Urothelium cell line (cell line): Measurements from ENCODE around the gene ARHGEF28.
A peak's percentile ranks its signal among the peaks of the same experiment; 100 is the strongest.

Experiments used
- DNase-seq: peaks from one replicate; pipeline ENCODE4 v3.0.0; 2011; ENCODE audit warnings: low spot score, mixed read lengths
- FAIRE-seq: peaks from 2 replicates; lab custom pipeline; 2011; peaks lifted over from hg19 to GRCh38; lab: Jason Lieb, UNC

The ARHGEF28 gene

DNA sequence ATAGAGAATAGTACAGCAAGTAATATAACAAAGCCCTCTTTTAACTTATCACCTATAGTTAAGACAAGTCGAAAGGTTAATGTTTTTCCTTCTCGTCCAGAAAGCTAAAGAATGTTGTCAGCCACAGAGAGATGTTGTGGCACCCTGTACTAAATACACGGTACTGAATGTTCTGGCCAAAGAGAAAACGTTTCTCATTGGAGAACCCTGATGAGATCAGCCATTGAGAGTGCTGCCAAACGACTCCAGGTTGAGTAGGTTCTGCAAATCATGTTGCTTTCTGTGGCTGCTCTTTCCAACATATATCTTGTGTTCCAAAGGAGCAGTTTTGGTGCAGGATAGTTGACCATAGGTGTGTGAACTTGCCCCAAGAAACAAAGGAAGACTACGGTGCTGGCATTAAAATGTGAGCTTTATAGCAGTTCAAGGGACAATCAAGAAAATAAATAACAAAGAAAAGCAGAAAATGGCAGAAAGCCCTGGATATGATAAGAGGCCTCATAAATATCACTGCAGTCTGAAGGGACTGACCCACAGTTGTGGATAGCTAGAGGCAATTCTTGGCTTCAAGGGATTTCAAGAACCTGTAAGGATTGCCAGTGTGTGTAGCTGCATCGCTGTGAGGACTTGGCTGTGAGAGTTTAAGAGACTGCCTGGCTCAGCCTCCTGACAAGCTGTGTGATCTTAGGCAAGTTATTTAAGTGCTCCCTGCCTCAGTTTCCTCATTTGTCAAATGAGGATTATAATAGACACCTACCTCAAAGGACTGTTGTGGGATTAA, 102.7 kb downstream of the ARHGEF28 start:
- FAIRE-seq (no peak), DNase-seq (no peak)

DNA sequence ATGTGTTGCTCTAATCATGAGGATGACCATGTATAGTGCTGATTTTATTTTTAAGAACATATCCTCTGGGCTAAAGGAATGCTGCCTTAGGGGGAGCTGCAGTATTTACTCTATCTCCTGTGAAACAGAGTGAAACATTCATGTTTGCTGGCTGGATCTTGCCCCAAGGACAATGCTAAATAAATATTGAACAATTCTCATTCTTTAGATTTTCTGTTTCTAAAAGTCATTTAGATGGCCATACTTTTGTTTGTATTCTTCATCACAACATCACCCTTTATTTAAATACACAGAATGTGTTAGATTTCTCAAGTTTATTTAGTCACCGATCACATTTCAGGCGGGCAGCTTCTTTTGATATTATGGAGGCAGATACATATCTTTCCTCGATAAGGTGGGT, 103.3 kb downstream of the ARHGEF28 start:
- DNase-seq (no peak), FAIRE-seq (no peak)

DNA sequence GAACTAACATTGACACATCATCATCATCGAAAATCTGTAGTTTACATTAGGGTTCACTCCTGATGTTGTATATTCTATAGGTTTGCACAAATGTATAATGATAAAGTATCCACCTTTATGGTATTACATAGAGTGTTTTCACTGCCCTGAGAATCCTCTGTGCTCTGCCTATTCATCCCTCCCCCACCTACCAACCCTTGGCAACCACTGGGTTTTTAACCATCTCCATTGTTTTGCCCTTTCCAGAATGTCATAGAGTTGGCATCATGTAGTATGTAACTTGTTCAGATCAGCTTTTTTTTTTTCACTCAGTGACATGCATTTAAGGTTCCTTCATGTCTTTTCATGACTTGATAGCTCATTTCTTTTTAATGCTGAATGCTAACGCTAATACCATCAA, 106.0 kb downstream of the ARHGEF28 start:
- FAIRE-seq (no peak), DNase-seq (no peak)

DNA sequence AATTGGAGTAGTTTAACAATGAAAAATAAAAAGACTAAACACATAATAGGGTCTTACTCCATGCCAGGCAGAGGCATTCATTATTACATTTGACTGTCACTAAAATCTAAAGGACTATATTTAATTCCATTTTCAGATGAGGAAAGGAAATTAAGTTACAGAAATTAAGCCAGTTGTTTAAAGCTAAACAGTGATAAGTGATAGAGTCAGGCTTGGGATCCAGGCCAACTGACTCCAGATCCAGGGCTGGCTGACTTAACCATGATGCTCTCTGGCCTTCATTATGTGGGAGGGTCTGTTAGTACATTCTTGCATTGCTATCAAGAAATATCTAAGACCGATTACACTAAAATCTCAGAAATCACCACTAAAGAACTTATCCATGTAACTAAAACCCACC, 107.2 kb downstream of the ARHGEF28 start:
- DNase-seq (no peak), FAIRE-seq (no peak)

DNA sequence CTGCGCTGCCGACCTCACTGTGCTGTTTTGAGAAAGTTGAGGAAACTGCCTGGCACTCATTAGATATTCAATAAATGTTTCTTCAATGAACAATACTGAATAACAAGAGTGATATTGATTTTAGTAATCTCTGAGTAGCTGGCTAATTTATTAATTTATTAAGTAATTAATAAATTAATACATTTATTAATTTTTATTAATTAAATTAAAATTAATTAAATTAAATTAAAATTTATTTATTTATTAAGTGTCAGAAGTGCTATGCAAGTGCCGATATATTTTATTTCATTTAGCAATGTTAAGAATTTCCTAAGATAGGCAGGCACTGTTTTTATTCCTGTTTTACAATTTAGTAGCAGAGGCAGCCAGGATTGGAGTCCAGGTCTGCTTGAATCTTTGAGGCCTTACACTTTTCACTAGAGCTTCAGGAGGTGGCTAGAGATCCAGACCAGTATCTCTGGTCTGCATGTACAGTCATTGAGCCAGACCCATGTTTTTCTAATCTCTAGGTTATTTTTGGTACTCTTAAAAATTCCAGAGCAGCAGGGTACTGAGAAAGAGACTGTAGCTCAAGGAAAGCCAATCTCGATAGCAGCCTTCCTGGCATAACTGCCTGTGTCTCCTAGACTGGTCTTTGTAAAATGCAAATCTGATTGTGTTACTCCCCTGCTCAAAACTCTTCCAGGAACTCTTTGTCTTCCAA, 109.2 kb downstream of the ARHGEF28 start:
- FAIRE-seq (no peak), DNase-seq (no peak)

DNA sequence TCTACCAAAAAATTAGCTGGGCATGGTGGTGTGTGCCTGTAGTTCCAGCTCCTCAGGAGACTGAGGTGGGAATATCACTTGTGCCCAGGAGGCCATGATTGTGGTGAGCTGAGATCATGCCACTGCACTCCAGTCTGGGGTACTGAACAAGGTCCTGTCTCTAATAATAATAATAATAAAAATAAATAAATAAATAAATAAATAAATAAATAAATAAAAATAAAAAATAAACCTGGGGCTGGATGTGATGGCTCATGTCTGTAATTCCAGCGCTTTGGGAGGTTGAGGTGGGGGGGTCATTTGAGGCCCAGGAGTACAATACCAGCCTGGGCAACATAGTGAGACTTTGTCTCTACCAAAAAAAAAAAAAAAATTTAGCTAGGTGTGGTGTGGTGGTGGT, 113.7 kb downstream of the ARHGEF28 start:
- DNase-seq (no peak), FAIRE-seq (no peak)

DNA sequence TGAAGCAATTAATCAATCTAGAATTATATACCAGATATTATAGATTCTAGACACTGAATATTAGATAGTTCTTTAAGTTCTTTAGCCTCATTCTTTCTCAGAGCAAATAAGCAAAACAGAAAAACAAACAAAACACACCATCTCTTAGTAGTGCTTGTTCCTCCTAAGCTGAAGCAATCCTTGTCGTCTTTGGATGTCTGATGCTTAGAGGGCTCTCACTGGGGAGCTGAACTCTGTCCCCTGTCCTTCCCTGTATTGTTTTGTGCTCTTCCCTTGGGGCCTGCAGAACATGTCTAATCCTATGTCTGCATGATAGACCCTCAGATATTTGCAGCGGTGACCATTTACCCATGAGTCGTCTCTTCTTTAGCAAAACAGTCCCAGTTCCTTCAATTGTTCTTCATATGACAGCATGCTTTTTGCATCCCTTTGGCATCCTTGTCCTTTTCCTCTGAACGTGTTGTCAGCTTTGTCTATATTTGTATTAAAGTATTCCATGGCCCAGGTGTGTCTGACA, 114.3 kb downstream of the ARHGEF28 start:
- DNase-seq: no peak
- no peak for FAIRE-seq

DNA sequence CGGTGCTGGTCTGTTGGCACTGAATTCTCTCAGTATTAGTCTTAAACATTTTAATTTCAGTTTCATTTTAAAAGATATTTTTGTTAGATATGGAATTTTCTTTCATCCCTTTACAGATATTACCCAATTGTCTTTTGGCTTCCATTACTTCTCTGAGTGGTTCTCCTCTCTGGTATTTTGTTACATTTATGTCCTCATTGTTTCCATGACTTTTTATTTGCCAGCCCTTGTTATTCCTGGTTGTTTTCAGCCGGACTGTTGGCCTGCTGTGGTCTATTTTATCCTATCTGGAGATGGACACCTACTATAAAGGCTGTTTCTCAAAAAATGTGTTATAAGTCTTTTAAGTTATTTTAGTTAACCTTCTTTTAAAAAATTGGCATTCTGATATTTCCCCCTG, 117.2 kb downstream of the ARHGEF28 start:
- FAIRE-seq (no peak), DNase-seq (no peak)

DNA sequence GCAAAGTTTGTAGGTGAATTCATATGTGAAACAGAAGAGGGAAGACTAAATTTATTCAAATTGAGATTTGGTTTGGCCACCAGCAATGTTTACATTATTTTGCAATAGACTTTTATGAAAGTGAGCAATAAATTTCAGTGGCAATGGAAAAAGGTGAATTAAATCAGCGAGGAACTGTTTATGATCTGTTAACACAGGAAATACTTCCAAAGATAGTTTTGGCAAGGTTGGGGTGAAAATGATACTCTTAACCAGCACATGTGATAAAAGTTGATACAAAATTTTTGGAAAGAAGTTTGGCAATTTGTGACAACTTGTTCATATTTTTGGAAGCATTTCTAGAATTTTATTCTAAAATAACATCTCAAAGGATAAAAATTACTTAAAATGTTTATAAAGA, 119.8 kb downstream of the ARHGEF28 start:
- FAIRE-seq: no peak
- no peak for DNase-seq

DNA sequence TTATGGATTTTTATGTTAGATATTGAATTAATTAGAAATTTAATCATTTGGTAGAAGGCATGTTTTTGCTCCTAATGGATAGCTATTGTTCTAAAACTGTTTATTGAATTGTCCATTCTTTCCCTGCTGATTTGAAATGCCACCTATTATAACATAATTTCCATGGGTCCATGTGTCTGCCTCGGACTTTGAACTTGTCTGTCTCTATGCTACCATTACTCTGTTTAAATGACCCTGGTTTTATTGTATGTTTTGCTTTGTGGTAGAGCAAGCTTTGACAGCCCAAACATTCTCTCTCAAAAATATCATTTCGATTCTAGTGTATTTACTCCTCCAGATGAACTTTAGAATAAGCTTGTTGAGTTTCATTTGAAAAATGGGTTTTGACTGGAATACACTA, 120.6 kb downstream of the ARHGEF28 start:
- no peak for DNase-seq
- FAIRE-seq: no peak

DNA sequence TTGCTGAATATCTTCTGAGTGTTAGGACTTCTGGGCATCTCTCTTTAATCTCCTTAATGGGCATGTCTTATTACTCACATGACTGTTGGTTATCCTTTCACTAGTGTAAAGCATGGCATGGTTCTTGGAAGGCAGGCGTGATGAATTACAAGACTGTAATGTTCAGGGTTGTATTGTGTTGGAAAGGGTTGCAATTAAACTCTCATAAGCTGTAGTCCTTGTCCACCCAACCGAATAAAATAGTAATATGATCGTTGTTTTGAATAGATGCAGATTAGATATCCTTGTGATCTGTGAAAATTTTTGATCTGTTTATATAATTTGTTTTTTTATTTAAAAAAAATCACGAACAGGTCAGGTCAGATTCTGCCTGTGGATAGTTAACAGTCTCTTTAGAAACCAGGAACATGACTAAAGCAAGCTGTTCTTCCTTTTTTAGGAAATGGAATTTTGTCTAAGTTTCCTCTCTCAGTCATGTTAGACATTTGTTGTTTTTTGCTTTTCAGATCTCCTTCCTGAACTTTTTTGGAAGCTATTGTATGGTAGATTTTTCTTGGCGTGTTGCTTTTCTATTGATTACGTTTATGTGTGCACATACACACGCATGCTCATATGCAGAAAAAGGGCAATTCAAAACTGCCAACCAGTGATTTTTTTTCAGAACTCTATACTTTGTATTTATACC, 121.8 kb downstream of the ARHGEF28 start:
- DNase-seq (no peak), FAIRE-seq (no peak)

DNA sequence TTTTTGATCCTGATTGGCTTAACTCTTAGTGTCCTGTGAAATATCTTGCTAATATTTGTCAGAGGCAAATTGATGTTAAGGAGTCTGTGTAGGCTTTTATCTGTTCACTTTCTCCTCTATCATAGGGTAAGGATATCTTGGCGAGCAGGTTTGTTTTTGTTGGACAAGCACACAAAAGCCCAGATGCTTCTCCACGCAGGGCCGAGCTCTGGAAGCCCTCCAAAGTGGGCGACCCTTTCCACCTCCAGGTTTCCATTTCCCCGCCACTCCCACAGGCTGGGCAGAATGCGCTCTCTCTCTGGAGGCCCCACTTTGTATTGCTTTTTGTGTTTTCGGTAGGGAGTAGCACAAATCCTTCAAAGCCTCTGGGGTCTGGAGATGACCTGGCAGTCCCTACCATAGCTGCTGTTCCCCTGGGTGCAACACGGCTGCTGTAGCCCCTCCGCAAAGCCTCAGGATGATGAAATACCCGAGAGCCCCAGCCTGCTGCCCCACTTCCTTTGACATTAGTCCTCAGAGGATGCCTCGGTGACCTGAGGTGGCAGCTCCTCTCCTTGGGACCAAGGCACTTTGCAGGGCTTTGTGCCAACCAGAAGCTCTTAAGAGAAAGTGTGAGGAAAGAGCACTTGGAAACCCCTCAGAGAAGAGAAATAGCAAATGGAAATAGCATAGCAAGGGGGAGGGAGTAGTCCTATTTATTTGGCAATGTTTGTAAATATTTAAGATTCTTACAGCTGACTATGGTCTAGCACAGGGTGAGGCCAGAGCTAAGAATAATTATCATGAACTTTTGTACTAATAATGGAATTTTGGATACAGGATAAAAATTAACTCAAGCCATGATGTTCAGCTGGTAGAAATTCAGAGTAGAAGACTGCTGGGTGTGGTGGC, 122.8 kb downstream of the ARHGEF28 start:
- DNase-seq (no peak), FAIRE-seq (no peak)

DNA sequence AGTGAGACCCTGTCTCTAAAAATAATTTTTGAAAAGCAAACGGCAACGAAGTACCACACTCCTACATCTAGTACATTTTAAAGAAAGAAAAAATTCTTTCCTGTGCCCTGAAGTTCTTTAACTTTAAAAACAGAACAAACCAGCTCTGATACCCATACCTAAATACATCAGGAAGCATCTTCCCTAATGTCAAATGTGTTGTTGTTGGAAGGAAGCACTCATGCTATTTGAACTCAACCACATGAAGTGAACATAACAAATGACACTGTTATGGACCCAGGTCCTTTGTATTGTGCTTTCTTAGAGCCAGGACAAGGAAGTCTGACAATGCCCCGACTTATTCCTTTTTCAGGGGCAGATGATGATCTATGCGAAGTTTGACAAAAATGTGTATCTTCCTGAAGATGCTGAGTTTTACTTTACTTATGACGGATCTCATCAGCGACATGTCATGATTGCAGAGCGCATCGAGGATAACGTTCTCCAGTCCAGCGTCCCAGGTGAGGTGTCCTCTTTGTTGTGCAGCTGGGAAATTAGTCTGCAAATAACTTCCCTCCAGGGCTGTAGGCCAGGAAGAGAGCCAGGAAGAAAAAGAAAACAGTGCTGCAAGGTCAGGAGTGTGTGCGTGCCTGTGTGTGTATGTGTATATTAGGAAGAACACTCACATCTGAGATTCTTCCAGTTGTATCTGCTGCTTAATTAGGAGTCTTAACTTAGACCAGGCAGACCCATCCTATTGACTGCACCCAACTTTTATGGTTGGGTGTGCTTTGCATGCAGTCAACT, 123.7 kb downstream of the ARHGEF28 start:
- DNase-seq (no peak), FAIRE-seq (no peak)

DNA sequence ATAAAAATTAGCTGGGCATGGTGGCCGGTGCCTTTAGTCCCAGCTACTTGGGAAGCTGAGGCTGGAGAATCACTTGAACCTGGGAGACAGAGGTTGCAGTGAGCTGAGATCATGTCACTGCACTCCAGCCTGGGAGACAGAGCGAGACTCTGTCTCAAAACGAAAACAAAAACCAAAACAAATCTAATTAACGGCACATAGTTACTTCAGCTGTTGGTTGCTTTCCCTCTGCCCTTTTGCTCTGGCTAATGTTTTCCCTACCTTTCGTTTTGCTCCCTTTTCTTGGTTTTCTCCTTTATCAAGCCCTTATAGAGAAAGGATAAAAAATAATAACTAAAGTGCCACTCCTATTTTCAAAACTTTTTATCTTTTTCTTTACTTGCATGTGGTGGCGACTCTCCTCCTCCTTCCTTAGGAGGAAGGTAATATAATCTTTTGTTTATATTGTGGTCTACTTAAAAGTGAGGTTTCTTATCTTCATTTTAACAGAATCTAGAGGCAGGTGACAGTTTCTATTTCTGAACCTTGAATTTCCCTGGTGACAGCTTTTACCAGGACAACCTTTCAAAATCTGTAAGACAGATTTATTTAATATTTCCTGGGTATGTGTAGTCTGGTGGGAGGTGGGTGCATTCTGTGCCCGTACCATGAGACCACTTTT, 125.4 kb downstream of the ARHGEF28 start:
- DNase-seq (no peak), FAIRE-seq (no peak)

DNA sequence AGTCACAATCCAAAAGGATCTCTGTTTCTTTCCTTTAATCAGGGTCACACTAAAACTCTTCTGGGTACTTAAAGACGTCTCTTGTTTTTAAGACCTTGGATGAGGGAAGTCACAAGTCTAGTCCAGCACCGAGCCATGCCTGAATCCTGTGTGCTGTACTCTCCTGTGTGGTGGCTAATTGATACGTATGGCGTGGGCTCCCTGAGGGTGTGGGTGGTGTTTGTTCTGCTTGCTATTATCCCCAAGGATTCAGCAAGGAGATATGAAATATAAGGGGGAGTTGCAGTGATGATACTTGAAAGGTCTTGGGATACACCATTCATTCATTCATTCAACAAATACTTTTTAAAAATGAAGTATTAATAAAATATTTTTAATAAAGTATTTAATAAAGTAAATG, 128.3 kb downstream of the ARHGEF28 start:
- FAIRE-seq: no peak
- DNase-seq: no peak

DNA sequence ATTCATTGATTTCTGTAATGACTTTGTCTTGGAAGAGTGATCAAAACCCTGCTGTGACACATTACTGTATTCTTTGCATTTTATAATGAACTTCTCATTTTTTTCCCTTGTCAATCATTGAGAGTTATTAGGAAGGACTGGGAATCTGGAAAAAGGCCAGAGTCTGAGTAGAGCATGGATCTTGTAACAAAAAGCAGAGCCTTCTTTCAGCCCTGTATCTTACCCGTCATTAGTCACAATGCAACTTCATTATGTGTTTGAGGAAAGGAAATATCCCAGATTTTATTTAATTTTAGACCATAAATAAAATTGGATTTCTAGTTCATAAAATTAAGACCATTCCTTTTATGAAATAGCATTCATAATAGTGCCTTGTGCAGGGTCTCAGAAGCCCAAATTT, 131.4 kb downstream of the ARHGEF28 start:
- no peak for FAIRE-seq
- no peak for DNase-seq

DNA sequence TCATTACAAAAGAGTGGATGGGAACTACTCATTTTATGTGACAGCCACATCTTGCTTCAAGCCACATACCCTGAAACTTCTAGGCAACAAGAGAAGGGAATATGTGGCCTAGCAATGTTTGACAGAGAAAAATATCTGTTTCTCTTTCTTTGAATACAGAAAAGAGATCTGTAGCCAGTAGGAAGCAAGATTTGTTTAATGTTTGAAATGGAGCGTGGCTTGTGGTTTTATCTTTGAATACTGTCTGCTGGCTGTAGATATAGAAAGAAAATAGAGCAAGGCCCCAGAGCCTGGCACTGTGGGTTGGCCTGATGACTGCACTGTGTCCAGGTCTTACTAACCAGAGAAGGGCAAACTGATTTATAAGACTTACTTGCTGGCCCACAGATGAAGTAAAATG, 133.8 kb downstream of the ARHGEF28 start:
- FAIRE-seq: no peak

DNA sequence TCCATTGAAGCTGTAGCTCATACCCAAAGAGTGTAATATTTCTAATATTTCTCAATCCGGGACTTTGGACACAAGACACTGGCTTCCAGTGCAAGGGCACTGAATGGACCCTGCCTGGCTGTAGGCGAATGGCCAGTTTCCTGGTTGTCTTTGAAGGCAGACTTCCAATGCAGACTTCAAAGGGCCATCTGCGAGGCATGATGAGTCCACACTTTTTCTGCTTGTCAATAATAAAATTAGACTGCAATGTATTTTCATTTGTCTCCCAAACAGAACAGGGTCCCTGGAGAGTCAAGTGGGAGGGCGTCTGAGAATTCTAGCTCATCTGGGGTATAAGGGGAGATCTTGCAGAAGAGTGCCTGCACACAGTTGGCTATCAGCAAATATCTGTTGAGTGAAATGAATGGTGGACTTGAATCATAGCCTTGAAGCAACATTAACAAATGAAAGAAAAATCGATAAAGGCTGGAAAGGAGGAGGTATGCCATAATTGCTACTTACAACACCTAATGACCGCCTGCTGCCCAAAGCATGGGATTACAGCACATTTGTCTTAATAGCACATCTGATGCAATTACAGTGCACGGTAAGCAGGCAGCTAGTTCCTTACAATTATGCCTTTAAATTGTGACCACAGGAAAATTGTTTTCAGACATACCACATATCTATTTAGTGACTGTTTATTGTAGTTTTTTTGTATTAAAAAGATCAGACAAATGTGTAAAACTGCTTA, 137.5 kb downstream of the ARHGEF28 start:
- DNase-seq (no peak), FAIRE-seq (no peak)

More for the DNA sequence above, 133.8 kb downstream of the ARHGEF28 start:
- no peak for DNase-seq

DNA sequence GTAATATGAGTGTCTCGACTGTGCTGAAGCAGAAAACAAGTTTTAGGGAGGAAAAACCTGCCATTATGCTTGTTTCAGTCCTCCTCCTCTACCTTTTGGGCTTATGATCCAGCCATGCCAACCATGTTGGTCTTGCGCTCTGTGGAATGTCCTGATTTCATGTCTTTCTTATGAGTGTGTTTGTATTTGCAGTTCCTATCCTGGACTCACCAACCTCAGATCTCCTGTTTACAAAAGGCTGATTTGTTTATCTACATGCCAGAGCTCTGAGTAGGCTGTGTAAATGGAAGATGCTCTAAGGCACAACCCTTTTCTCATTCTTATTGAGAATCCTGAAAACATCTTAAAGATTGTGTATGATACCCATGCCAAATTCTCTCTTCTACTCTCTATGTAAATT, 138.6 kb downstream of the ARHGEF28 start:
- peak; percentile 44 for DNase-seq

More for the DNA sequence above, 138.6 kb downstream of the ARHGEF28 start:
- no peak for FAIRE-seq
